Type B pancreatic cell (in vitro differentiated cells): Measurements from ENCODE around the gene TDP1. TPM values are rescaled to one million over a fixed set of nuclear protein-coding genes. Genes with fewer than 3 reads are reported as not detected.

Source experiments
- DNase-seq: peaks from one replicate; pipeline ENCODE4 v3.0.0; 2021; ENCODE audit warnings: mixed read lengths; ENCODE audit not compliant: unreplicated experiment; ENCODE audit errors: extremely low spot score
- H3K27ac Mint-ChIP-seq: 2 replicates; pipeline ENCODE4 v1.8.0; 2021; ENCODE audit warnings: mild to moderate bottlenecking, mixed read lengths
- H3K27me3 Mint-ChIP-seq: 2 replicates; pipeline ENCODE4 v1.8.0; 2021; ENCODE audit warnings: mixed read lengths
- H3K36me3 Mint-ChIP-seq: 2 replicates; pipeline ENCODE4 v1.8.0; 2021; ENCODE audit warnings: mixed read lengths
- H3K4me1 Mint-ChIP-seq: one replicate; pipeline ENCODE4 v1.8.0; 2021; ENCODE audit warnings: mixed read lengths; ENCODE audit not compliant: unreplicated experiment
- H3K4me3 Mint-ChIP-seq: 2 replicates; pipeline ENCODE4 v1.8.0; 2021; ENCODE audit warnings: mild to moderate bottlenecking, mixed read lengths
- H3K9me3 Mint-ChIP-seq: 2 replicates; pipeline ENCODE4 v1.8.0; 2021; ENCODE audit warnings: mixed read lengths
- CTCF ChIP-seq: fragments of 200-600 bp; sonication (generic); conservative IDR thresholded peaks from 2 replicates; pipeline ENCODE4 v1.5.0; 2021; ENCODE audit warnings: antibody characterized with exemption, mild to moderate bottlenecking
- total RNA-seq: library from RNA; stranded (reverse); gene quantifications from 2 replicates; pipeline ENCODE4 v1.2.1, GENCODE V29; 2021; ENCODE audit warnings: low replicate concordance

The TDP1 gene
- total RNA-seq, 1 donor from 2014 or later, result 38.4 TPM

- peaks cover 4% of the 10 kb centered on the region for H3K36me3 Mint-ChIP-seq
Observed at GRCh38 chr14:89918721-89919120, 37.0 kb upstream of the TDP1 start.

GRCh38 chr14:89920056-89920455, 35.7 kb upstream of the TDP1 start:
- peaks cover 8% of the 10 kb centered on the region for H3K36me3 Mint-ChIP-seq
- H3K4me1 Mint-ChIP-seq, result peaks cover 7% of the 10 kb centered on the region
- no peak for DNase-seq
- H3K4me3 Mint-ChIP-seq, result no peak overlapping the region
- H3K27me3 Mint-ChIP-seq, result no peaks in the 10 kb centered on the region
- TF ChIP-seq CTCF, result no peak
- no peaks in the 10 kb centered on the region for H3K9me3 Mint-ChIP-seq
- H3K27ac Mint-ChIP-seq, result no peak overlapping the region

More at GRCh38 chr14:89918721-89919120, 37.0 kb upstream of the TDP1 start:
- no peaks in the 10 kb centered on the region for H3K9me3 Mint-ChIP-seq
- no peak for DNase-seq
- no peak for TF ChIP-seq CTCF
- H3K4me1 Mint-ChIP-seq, result peaks cover 11% of the 10 kb centered on the region
- H3K4me3 Mint-ChIP-seq, result no peak overlapping the region
- H3K27me3 Mint-ChIP-seq, result no peaks in the 10 kb centered on the region
- no peak overlapping the region for H3K27ac Mint-ChIP-seq

GRCh38 chr14:89921346-89921745, 34.4 kb upstream of the TDP1 start:
- Mint-ChIP-seq H3K4me3 (no peak overlapping the region), H3K4me1 (peaks cover 4% of the 10 kb centered on the region), H3K27me3 (no peaks in the 10 kb centered on the region), H3K9me3 (no peaks in the 10 kb centered on the region), H3K36me3 (peaks cover 8% of the 10 kb centered on the region), H3K27ac (no peak overlapping the region)
- no peak for DNase-seq
- TF ChIP-seq CTCF, result no peak

GRCh38 chr14:89922031-89922907, 33.5 kb upstream of the TDP1 start:
- TF ChIP-seq CTCF, result no peak
- no peak for DNase-seq
- H3K27me3 Mint-ChIP-seq, result no peaks in the 10 kb centered on the region
- no peak overlapping the region for H3K4me3 Mint-ChIP-seq
- peaks cover 4% of the 10 kb centered on the region for H3K4me1 Mint-ChIP-seq
- peaks cover 8% of the 10 kb centered on the region for H3K36me3 Mint-ChIP-seq
- no peak overlapping the region for H3K27ac Mint-ChIP-seq
- H3K9me3 Mint-ChIP-seq, result no peaks in the 10 kb centered on the region

GRCh38 chr14:89924268-89924667, 31.5 kb upstream of the TDP1 start:
- Mint-ChIP-seq H3K4me3 (no peak overlapping the region), H3K36me3 (peaks cover 8% of the 10 kb centered on the region), H3K9me3 (no peaks in the 10 kb centered on the region), H3K27me3 (no peaks in the 10 kb centered on the region), H3K4me1 (peaks cover 3% of the 10 kb centered on the region), H3K27ac (no peak overlapping the region)
- no peak for DNase-seq
- no peak for TF ChIP-seq CTCF
